WTC11 (cell line): Measurements from ENCODE around the gene SAMMSON.

Experiments
- ATF2 ChIP-seq: sonication (generic); formaldehyde crosslinking; IDR thresholded peaks from 2 replicates; pipeline ENCODE4 v1.8.1; 2022; ENCODE audit warnings: low read depth, missing genetic modification reagents, borderline replicate concordance
- CBFB ChIP-seq: sonication (generic); formaldehyde crosslinking; IDR thresholded peaks from 2 replicates; pipeline ENCODE4 v1.8.1; 2022; ENCODE audit warnings: mild to moderate bottlenecking, low read depth, missing genetic modification reagents
- CDX4 ChIP-seq: fragments of 250-450 bp; sonication (Bioruptor Pico); IDR thresholded peaks from 2 replicates; pipeline ENCODE4 v1.9.0; 2021; ENCODE audit warnings: moderate library complexity, mild to moderate bottlenecking, inconsistent platforms, borderline replicate concordance
- CREB1 ChIP-seq: sonication (generic); formaldehyde crosslinking; IDR thresholded peaks from 2 replicates; pipeline ENCODE4 v1.8.0; 2023; ENCODE audit warnings: mild to moderate bottlenecking, missing genetic modification reagents
- CTCF ChIP-seq: fragments of 200-600 bp; IDR thresholded peaks from 2 replicates; pipeline ENCODE4 v1.8.0; 2022; ENCODE audit warnings: antibody characterized with exemption
- E2F5 ChIP-seq: sonication (generic); formaldehyde crosslinking; IDR thresholded peaks from 2 replicates; pipeline ENCODE4 v1.8.1; 2022; ENCODE audit warnings: mild to moderate bottlenecking, moderate library complexity, missing genetic modification reagents
- FOXJ3 ChIP-seq: sonication (generic); formaldehyde crosslinking; IDR thresholded peaks from 2 replicates; pipeline ENCODE4 v1.9.0; 2021; ENCODE audit warnings: missing genetic modification reagents, mild to moderate bottlenecking, borderline replicate concordance
- MAX ChIP-seq: sonication (generic); formaldehyde crosslinking; IDR thresholded peaks from 2 replicates; pipeline ENCODE4 v1.8.0; 2022; ENCODE audit warnings: mild to moderate bottlenecking, missing genetic modification reagents
- RELA ChIP-seq: sonication (generic); formaldehyde crosslinking; IDR thresholded peaks from 2 replicates; pipeline ENCODE4 v1.8.1; 2022; ENCODE audit warnings: missing genetic modification reagents, mild to moderate bottlenecking, borderline replicate concordance
- SP1 ChIP-seq: sonication (generic); formaldehyde crosslinking; conservative IDR thresholded peaks from 2 replicates; pipeline ENCODE4 v1.8.1; 2022; ENCODE audit warnings: missing genetic modification reagents
- TEAD4 ChIP-seq: sonication (generic); formaldehyde crosslinking; IDR thresholded peaks from 2 replicates; pipeline ENCODE4 v1.8.0; 2022; ENCODE audit warnings: mild to moderate bottlenecking, missing genetic modification reagents
- ZBTB43 ChIP-seq: sonication (generic); formaldehyde crosslinking; IDR thresholded peaks from 2 replicates; pipeline ENCODE4 v1.8.1; 2023; ENCODE audit warnings: mild to moderate bottlenecking, missing genetic modification reagents

- TF ChIP-seq CTCF = no peak
- TF ChIP-seq MAX (CRISPR knock-in tag) = no peak
- TF ChIP-seq SP1 = no peak
- no peak for TF ChIP-seq CREB1
- no peak for TF ChIP-seq ATF2 (CRISPR knock-in tag)
- TF ChIP-seq RELA (CRISPR knock-in tag) = no peak
- no peak for TF ChIP-seq FOXJ3 (CRISPR knock-in tag)
- TF ChIP-seq CBFB (CRISPR knock-in tag) = no peak
- no peak for TF ChIP-seq E2F5
- TF ChIP-seq CDX4 (CRISPR knock-in tag) = no peak
- no peak for TF ChIP-seq ZBTB43 (CRISPR knock-in tag)
- TF ChIP-seq TEAD4 = no peak
Measured at GRCh38 chr3:70053293-70053692, 53.8 kb downstream of the SAMMSON start.
